ENCODE results near the gene MBOAT2. TPM values are rescaled to one million over a fixed set of nuclear protein-coding genes. Genes with fewer than 3 reads are reported as not detected.
A peak's percentile ranks its signal among the peaks of the same experiment; 100 is the strongest.

MBOAT2 gene
- total RNA-seq, 2 experiments from 2014 or later = 8.8 to 10.6 TPM

GRCh38 chr2:8821276-8822217 lies 181.9 kb downstream of the MBOAT2 start:
- H3K27ac Mint-ChIP-seq = no peak overlapping the region
- DNase-seq = no peak
- H3K4me3 Mint-ChIP-seq = no peak overlapping the region
- H3K4me1 Mint-ChIP-seq = peaks cover 2% of the 10 kb centered on the region
- ChIA-PET CTCF (interaction anchor here (1.1 to 1.6 kb wide), 4 partner anchors 11 to 25 kb away, joined by 3 to 4 read pairs (median 4); no protein-coding TSS in a partner anchor), POLR2A (no interaction called here)
- no peaks in the 10 kb centered on the region for H3K27me3 Mint-ChIP-seq
- H3K9me3 Mint-ChIP-seq = no peaks in the 10 kb centered on the region
- peaks cover 11% of the 10 kb centered on the region for H3K36me3 Mint-ChIP-seq (ENCODE audit: low read depth)

- Mint-ChIP-seq H3K27ac (no peak overlapping the region), H3K4me1 (peaks cover 2% of the 10 kb centered on the region), H3K27me3 (no peaks in the 10 kb centered on the region), H3K9me3 (no peaks in the 10 kb centered on the region), H3K4me3 (no peak overlapping the region), H3K36me3 (ENCODE audit: low read depth) (peaks cover 11% of the 10 kb centered on the region)
- DNase-seq = no peak
- POLR2A ChIA-PET = no interaction called here
- CTCF ChIA-PET = interaction anchor here (1.4 to 1.6 kb wide), 2 partner anchors 15 to 16 kb away, joined by 4 to 7 read pairs; no protein-coding TSS in a partner anchor
Measured at GRCh38 chr2:8819948-8820347, 183.5 kb downstream of the MBOAT2 start.

GRCh38 chr2:8819194-8819593 lies 184.3 kb downstream of the MBOAT2 start:
- Mint-ChIP-seq H3K4me3 (no peak overlapping the region), H3K9me3 (no peaks in the 10 kb centered on the region), H3K27me3 (no peaks in the 10 kb centered on the region), H3K4me1 (peaks cover 2% of the 10 kb centered on the region), H3K27ac (no peak overlapping the region), H3K36me3 (ENCODE audit: low read depth) (peaks cover 8% of the 10 kb centered on the region)
- ChIA-PET POLR2A (no interaction called here), CTCF (interaction anchor here (0.8 to 1.8 kb wide), 3 partner anchors 10 to 25 kb away, joined by 3 to 7 read pairs (median 6); no protein-coding TSS in a partner anchor)
- DNase-seq = no peak

- POLR2A ChIA-PET = no interaction called here
- H3K36me3 Mint-ChIP-seq (ENCODE audit: low read depth) = peaks cover 10% of the 10 kb centered on the region
- no peaks in the 10 kb centered on the region for H3K9me3 Mint-ChIP-seq
- H3K4me1 Mint-ChIP-seq = peaks cover 2% of the 10 kb centered on the region
- DNase-seq = no peak
- no peak overlapping the region for H3K4me3 Mint-ChIP-seq
- CTCF ChIA-PET = interaction anchor here (1.8 kb wide), 1 partner anchor 23 kb away, joined by 6 read pairs; no protein-coding TSS in a partner anchor
- no peak overlapping the region for H3K27ac Mint-ChIP-seq
- no peaks in the 10 kb centered on the region for H3K27me3 Mint-ChIP-seq
Measured at GRCh38 chr2:8817221-8817620, 186.3 kb downstream of the MBOAT2 start.

- ChIA-PET POLR2A (no interaction called here), CTCF (no interaction called here)
- peak overlapping the region; percentile 28 for H3K27ac Mint-ChIP-seq
- H3K4me1 Mint-ChIP-seq = peaks cover 16% of the 10 kb centered on the region
- peaks cover 60% of the 10 kb centered on the region for H3K36me3 Mint-ChIP-seq (ENCODE audit: low read depth)
- H3K4me3 Mint-ChIP-seq = no peak overlapping the region
- no peaks in the 10 kb centered on the region for H3K27me3 Mint-ChIP-seq
- no peak for DNase-seq
- H3K9me3 Mint-ChIP-seq = no peaks in the 10 kb centered on the region
Measured at GRCh38 chr2:8806885-8807704, 196.4 kb downstream of the MBOAT2 start.

GRCh38 chr2:8805278-8806210 lies 197.9 kb downstream of the MBOAT2 start:
- peak overlapping the region; percentile 43 for H3K27ac Mint-ChIP-seq
- H3K36me3 Mint-ChIP-seq (ENCODE audit: low read depth) = peaks cover 59% of the 10 kb centered on the region

GRCh38 chr2:8803658-8804379 lies 199.7 kb downstream of the MBOAT2 start:
- Mint-ChIP-seq H3K27me3 (no peaks in the 10 kb centered on the region), H3K9me3 (no peaks in the 10 kb centered on the region), H3K27ac (peak overlapping the region; percentile 68), H3K4me3 (no peak overlapping the region), H3K36me3 (ENCODE audit: low read depth) (peaks cover 64% of the 10 kb centered on the region), H3K4me1 (peaks cover 21% of the 10 kb centered on the region)
- POLR2A ChIA-PET = interaction anchor here (0.7 kb wide), 1 partner anchor 256 kb away, joined by 6 read pairs; no protein-coding TSS in a partner anchor
- CTCF ChIA-PET = interaction anchor here (0.6 to 1.8 kb wide), 5 partner anchors 15 to 1798 kb away, joined by 3 to 7 read pairs (median 4); no protein-coding TSS in a partner anchor
- DNase-seq = peak; percentile 27

More at GRCh38 chr2:8805278-8806210, 197.9 kb downstream of the MBOAT2 start:
- DNase-seq = no peak
- ChIA-PET CTCF (interaction anchor here (0.9 to 1.8 kb wide), 4 partner anchors 14 to 1496 kb away, joined by 3 to 7 read pairs (median 4); no protein-coding TSS in a partner anchor), POLR2A (no interaction called here)
- Mint-ChIP-seq H3K4me1 (peaks cover 18% of the 10 kb centered on the region), H3K9me3 (no peaks in the 10 kb centered on the region), H3K27me3 (no peaks in the 10 kb centered on the region), H3K4me3 (no peak overlapping the region)

- ChIA-PET CTCF (no interaction called here), POLR2A (no interaction called here)
- Mint-ChIP-seq H3K4me1 (peaks cover 23% of the 10 kb centered on the region), H3K27ac (no peak overlapping the region), H3K27me3 (no peaks in the 10 kb centered on the region), H3K36me3 (ENCODE audit: low read depth) (peaks cover 62% of the 10 kb centered on the region), H3K9me3 (no peaks in the 10 kb centered on the region), H3K4me3 (no peak overlapping the region)
- no peak for DNase-seq
Measured at GRCh38 chr2:8802741-8803140, 200.7 kb downstream of the MBOAT2 start.

Other genes starting within 250 kb of the MBOAT2 start
- 10 to 100 TPM; 36.3 TPM for gene KIDINS220, start 166.1 kb downstream of the MBOAT2 start, total RNA-seq
- under 1 TPM; 0.17 to 0.25 TPM for gene ASAP2, start 203.1 kb upstream of the MBOAT2 start, total RNA-seq